GM21825 (cell line): ENCODE data around the gene DNAJA4.
"Not testable (repeated sequence)": the region's sequence is repeated elsewhere in the genome, so short reads cannot be mapped to it uniquely, and the experiment has no call there.

Experiments
- ATAC-seq: cut with Tn5 transposase; IDR thresholded peaks from one replicate; pipeline ENCODE4 v1.9.1; 2021; ENCODE audit warnings: mild to moderate bottlenecking, moderate library complexity; ENCODE audit not compliant: unreplicated experiment

DNAJA4 gene

GRCh38 chr15:78243491-78243941 lies 20.8 kb upstream of the DNAJA4 start:
- ATAC-seq = no peak

- no peak for ATAC-seq
Observed at GRCh38 chr15:78244101-78244500, 20.3 kb upstream of the DNAJA4 start.

DNA sequence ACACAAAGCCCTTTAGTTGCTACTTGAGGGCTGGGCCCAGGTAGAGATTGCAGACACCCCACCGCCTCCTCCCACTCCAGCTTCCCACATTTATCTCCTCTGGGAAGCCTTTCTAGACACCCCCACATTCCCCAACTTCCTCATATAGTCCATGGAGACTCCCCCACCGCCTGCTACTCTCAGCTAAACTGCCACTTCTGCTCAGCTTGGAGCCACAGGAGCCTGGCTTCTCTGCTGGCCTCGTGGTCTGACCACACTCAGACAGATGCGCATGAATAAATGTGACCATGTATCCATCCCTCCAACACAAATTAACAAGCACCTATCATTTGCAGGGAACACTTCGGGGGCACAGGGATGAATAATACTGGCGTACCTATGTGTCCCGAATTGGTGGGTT lies 19.5 kb upstream of the DNAJA4 start:
- no peak for ATAC-seq

DNA sequence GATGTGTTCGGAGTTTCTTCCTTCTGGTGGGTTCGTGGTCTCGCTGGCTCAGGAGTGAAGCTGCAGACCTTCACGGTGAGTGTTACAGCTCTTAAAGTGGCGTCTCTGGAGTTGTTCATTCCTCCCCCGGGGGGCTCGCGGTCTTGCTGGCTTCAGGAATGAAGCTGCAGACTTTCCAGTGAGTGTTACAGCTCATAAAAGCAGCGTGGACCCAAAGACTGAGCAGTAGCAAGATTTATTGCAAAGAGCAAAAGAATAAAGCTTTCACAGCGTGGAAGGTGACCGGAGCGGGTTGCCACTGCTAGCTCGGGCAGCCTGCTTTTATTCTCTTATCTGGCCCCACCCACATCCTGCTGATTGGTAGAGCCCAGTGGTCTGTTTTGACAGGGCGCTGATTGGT lies 19.0 kb upstream of the DNAJA4 start:
- ATAC-seq = not testable (repeated sequence)

DNA sequence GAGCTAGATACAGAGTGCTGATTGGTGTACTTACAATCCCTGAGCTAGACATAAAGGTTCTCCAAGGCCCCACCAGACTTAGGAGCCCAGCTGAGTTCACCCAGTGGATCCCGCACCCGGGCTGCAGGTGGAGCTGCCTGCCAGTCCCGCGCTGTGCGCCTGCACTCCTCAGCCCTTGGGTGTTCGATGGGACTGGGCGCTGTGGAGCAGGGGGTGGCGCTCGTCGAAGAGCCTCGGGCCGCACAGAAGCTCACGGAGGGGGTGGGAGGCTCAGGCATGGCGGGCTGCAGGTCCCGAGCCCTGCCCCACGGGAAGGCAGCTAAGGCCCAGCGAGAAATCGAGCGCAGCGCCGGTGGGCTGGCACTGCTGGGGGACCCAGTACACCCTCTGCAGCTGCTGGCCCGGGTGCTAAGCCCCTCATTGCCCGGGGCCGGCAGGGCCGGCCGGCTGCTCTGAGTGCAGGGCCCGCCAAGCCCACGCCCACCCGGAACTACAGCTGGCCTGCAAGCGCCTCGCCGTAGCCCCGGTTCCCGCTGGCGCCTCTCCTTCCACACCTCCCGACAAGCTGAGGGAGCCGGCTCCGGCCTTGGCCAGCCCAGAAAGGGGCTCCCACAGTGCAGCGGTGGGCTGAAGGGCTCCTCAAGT lies 18.3 kb upstream of the DNAJA4 start:
- not testable (repeated sequence) for ATAC-seq

DNA sequence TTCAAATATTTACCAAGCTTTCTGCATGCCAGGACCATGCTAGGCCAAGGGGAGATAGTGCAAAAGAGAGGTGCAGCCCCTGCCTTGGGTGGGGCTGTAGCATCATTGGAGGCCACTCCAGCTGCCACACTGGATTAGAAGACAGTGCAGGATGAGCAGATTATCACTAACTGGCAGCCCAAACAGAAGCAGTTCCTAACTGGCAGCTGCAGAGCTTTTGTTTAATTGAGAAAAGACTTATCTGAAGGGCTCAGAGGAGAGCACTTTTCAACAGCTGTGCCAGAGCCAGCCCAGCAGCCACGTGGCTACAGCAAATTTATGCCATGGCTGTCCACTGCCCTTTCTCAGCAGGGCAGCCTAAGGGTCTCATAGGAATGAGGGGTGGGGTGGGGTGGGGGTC lies 16.5 kb upstream of the DNAJA4 start:
- ATAC-seq = no peak

DNA sequence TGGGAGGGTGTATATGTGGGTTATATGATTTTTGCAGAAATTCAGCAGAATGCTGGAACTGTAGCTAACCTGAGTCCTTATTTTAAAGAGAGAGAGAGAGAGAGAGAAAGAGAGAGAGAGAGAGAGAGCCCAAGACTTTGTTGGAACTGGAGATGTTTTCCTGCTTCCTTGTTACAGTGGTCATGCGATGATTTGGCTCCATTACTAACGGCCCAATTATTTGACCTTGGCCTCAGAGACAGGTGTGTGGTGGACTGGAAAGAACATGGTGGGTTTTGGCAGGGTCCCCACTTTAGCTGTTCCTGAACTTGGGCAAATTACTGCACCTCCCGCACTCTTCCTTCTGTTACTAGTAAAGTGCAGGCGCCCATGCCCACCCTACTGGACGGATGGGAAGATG lies 15.2 kb upstream of the DNAJA4 start:
- no peak for ATAC-seq

- ATAC-seq = no peak
Observed at GRCh38 chr15:78251136-78251535, 13.2 kb upstream of the DNAJA4 start.

DNA sequence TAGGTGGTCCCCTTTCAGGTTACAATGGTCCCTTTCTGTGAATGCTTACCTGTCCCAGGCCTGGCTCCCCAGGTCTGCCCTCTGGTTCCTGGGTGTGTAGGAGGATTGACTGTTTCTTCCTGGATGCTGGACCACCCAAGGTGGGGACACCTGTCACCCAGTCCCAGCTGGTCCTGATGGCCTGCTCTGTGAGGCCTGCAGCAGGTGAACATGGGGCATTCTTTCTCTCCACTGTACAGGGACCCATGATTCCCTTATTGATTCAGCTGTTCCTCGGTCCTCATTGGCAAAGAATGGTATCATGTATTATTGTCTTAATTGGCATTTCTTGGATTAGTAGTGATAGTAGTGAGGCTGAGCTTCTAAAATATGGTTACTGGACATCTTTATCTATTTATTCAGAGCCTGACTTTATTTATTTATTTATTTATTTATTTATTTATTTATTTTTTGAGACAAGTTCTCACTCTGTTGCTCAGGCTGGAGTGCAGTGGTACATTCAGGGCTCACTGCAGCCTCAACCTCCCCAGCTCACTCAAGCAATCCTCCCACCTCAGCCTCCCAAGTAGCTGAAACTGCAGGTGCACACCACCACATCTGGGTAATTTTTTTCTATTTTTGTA lies 8.8 kb upstream of the DNAJA4 start:
- no peak for ATAC-seq

GRCh38 chr15:78256044-78256437 lies 8.3 kb upstream of the DNAJA4 start:
- ATAC-seq = no peak

DNA sequence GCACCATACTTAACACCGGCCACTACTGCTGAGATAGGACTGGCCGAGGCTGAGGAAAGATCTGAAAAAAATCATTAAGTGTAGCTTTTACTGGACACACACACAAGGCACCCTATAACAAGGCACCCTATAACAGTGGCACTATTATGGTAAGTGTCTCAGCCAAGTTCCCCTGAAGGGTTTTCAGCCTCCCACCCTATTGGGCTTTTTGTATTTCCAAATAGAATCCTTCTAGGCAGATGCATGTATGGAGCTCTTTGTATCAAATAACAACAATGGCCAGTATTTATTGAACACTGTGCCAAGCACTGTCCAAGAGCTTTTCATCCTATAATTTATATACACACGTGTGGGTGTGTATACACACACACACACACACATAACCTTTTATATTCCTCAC lies 6.7 kb upstream of the DNAJA4 start:
- ATAC-seq = no peak

GRCh38 chr15:78259232-78259631 lies 5.1 kb upstream of the DNAJA4 start:
- no peak for ATAC-seq

DNA sequence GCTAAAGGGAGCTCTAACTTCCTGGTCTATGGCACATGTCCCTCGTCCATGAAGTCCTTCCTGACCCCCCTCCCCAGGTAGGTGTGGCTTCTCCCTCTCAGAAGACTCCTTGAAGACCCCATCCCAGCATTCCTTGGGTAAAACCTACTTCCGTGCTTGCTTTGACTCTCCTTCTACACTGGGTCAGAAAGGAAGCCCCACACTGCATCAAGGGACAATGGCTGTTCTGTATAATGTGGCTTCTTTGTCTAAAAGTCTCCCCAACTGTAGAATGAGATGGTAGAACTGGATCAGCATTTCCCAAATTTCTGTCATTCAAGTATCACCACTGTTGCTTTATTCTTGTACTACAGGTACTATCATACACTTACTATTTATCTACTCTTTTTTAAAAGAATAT lies 3.9 kb upstream of the DNAJA4 start:
- ATAC-seq = no peak

DNA sequence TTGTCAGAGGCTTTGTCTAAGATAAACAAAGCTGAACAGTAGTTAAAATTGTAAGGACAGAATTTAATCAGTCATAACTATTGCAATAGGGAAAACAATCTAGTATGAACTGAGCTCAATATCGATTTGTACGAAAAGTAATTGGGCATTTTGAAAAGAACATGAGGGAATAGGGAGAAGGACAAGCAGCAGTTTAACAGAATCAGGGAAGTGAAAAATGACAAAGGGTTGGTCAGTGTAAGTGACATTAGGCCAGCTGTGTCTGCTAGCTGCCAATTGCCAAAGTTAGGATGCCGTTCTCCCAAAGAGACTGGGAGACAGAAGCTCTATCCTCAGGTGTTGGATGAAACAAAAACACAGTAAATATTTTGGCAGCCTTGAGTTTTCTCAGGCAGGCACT lies 3.3 kb upstream of the DNAJA4 start:
- no peak for ATAC-seq

GRCh38 chr15:78263351-78263781 lies 996 bp upstream of the DNAJA4 start:
- no peak for ATAC-seq

DNA sequence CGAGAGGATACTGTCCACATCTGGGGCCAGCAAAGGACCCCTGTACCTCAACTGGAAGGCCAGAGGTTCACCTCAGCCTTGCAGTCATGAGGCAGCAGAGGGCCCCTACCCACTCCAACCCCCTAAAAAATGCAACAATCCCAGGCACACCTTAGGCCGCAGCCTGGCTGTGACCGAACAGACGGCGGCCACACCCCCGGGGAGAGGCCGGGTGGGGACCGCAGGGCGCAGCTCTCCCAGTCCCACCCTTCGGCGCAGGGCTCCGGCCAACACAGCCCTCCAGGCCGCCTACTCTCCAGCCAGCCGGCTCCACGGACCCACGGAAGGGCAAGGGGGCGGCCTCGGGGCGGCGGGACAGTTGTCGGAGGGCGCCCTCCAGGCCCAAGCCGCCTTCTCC lies 457 bp upstream of the DNAJA4 start:
- no peak for ATAC-seq

- ATAC-seq = no peak
Observed at GRCh38 chr15:78265137-78265460, 737 bp downstream of the DNAJA4 start.

GRCh38 chr15:78265752-78266224 lies 1.4 kb downstream of the DNAJA4 start:
- ATAC-seq = no peak

DNA sequence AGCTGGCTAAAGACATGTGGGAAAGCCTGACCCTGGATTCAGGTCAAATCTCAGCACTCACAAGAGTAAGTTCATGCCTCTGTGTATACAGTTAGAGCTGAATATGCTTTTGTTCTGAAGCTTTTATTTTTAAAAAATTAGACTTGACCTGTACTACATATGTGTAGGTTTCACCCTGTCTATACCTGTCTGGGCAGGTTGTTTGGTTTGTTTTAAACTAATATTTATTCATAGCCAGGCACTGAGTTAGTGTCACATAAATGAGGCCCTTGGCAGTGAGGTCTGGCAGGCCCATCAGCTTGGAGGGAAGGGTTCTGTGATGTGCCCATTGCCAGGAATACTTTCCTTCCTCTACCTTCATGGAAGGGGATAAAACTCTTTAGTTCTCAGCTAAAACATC lies 1.9 kb downstream of the DNAJA4 start:
- ATAC-seq = no peak

GRCh38 chr15:78266806-78267205 lies 2.4 kb downstream of the DNAJA4 start:
- no peak for ATAC-seq

GRCh38 chr15:78272316-78272715 lies 8.0 kb downstream of the DNAJA4 start:
- ATAC-seq = no peak

GRCh38 chr15:78272776-78273175 lies 8.4 kb downstream of the DNAJA4 start:
- ATAC-seq = no peak

GRCh38 chr15:78274994-78275393 lies 10.6 kb downstream of the DNAJA4 start:
- ATAC-seq = no peak
